GM23248 (cell line): ENCODE data around the gene FCGBP. TPM values are rescaled to one million over a fixed set of nuclear protein-coding genes. Genes with fewer than 3 reads are reported as not detected.
A peak's percentile ranks its signal among the peaks of the same experiment; 100 is the strongest.

Source experiments
- DNase-seq: peaks from one replicate; pipeline ENCODE4 v3.0.0-alpha.2; 2015
- H2AFZ ChIP-seq: fragments of 200-600 bp; sonication (generic); 2 replicates; pipeline ENCODE4 v1.6.1; 2016; ENCODE audit warnings: antibody characterized with exemption
- H3F3A ChIP-seq: fragments of 200-600 bp; sonication (generic); 2 replicates; pipeline ENCODE4 v1.6.1; 2016; ENCODE audit warnings: mild to moderate bottlenecking, antibody characterized with exemption, mixed run types; ENCODE audit not compliant: insufficient read depth
- H3K27ac ChIP-seq: fragments of 200-600 bp; sonication (generic); 2 replicates; pipeline ENCODE4 v1.5.1; 2016; ENCODE audit warnings: mild to moderate bottlenecking
- H3K27me3 ChIP-seq: fragments of 200-600 bp; sonication (generic); replicated peaks from 2 replicates; pipeline ENCODE4 v1.6.1; 2016; ENCODE audit warnings: mild to moderate bottlenecking; ENCODE audit not compliant: insufficient read depth
- H3K36me3 ChIP-seq: fragments of 200-600 bp; sonication (generic); 2 replicates; pipeline ENCODE4 v1.6.1; 2016; ENCODE audit warnings: low read depth, mild to moderate bottlenecking
- H3K4me1 ChIP-seq: fragments of 200-600 bp; sonication (generic); 2 replicates; pipeline ENCODE4 v1.6.1; 2016; ENCODE audit warnings: mild to moderate bottlenecking; ENCODE audit not compliant: insufficient read depth
- H3K4me2 ChIP-seq: fragments of 200-600 bp; sonication (generic); one replicate; pipeline ENCODE4 v1.6.1; 2016; ENCODE audit warnings: mild to moderate bottlenecking; ENCODE audit not compliant: unreplicated experiment
- H3K4me3 ChIP-seq: fragments of 200-600 bp; sonication (generic); 2 replicates; pipeline ENCODE4 v1.5.1; 2016; ENCODE audit warnings: mild to moderate bottlenecking
- H3K79me2 ChIP-seq: fragments of 200-600 bp; sonication (generic); 2 replicates; pipeline ENCODE4 v1.6.1; 2016; ENCODE audit warnings: mild to moderate bottlenecking; ENCODE audit not compliant: insufficient read depth
- H3K9ac ChIP-seq: fragments of 200-600 bp; sonication (generic); 2 replicates; pipeline ENCODE4 v1.6.1; 2016; ENCODE audit warnings: mild to moderate bottlenecking
- H3K9me2 ChIP-seq: fragments of 200-600 bp; sonication (generic); 2 replicates; pipeline ENCODE4 v1.6.1; 2016; ENCODE audit warnings: mixed run types, mild to moderate bottlenecking, moderate library complexity; ENCODE audit not compliant: insufficient read depth
- H3K9me3 ChIP-seq: fragments of 200-600 bp; sonication (generic); one replicate; pipeline ENCODE4 v1.6.1; 2017; ENCODE audit warnings: low read depth
- H4K20me1 ChIP-seq: fragments of 200-600 bp; sonication (generic); 2 replicates; pipeline ENCODE4 v1.6.0; 2016; ENCODE audit not compliant: insufficient read depth
- EZH2 ChIP-seq: fragments of 200-600 bp; sonication (generic); IDR thresholded peaks from 2 replicates; pipeline ENCODE4 v1.6.1; 2018; ENCODE audit warnings: antibody characterized with exemption, mild to moderate bottlenecking; ENCODE audit not compliant: insufficient read depth, poor library complexity, severe bottlenecking
- EZH2phosphoT487 ChIP-seq: fragments of 200-600 bp; sonication (generic); IDR thresholded peaks from 2 replicates; pipeline ENCODE4 v1.6.1; 2018; ENCODE audit warnings: antibody characterized with exemption, moderate library complexity, mild to moderate bottlenecking, low read depth; ENCODE audit not compliant: insufficient read depth
- WGBS, 2 experiments: methylation state at CpG; one replicate each; pipeline ENCODE4 v1.1.6; 2015 to 2017; ENCODE audit warnings: low lambda C conversion rate in 2 of 2, low coverage in 1 of 2; ENCODE audit errors: missing lambda C conversion rate in 2 of 2; 5-methylcytosine and 5-hydroxymethylcytosine counted together
- in situ Hi-C: fragments of 300-500 bp; cut with MboI; formaldehyde crosslinking; loops from 2 replicates; pipeline ENCODE4 v1.15.0; 2020
- polyA plus RNA-seq: library from polyadenylated mRNA; unstranded; fragments of >200 nt; fragmentation: Nextera tagmentation; extraction: Ambion mirVana; gene quantifications from 2 replicates; pipeline ENCODE4 v1.2.1, GENCODE V29; 2016
- total RNA-seq: library from RNA; depleted of rRNA; stranded (reverse); fragments of >200 nt; shearing (Covaris generic); gene quantifications from 2 replicates; pipeline ENCODE4 v1.2.3, GENCODE V29; 2014; rRNA removed

FCGBP gene
- total RNA-seq = not detected in 2 replicates
- polyA plus RNA-seq = not detected in 2 replicates

DNA sequence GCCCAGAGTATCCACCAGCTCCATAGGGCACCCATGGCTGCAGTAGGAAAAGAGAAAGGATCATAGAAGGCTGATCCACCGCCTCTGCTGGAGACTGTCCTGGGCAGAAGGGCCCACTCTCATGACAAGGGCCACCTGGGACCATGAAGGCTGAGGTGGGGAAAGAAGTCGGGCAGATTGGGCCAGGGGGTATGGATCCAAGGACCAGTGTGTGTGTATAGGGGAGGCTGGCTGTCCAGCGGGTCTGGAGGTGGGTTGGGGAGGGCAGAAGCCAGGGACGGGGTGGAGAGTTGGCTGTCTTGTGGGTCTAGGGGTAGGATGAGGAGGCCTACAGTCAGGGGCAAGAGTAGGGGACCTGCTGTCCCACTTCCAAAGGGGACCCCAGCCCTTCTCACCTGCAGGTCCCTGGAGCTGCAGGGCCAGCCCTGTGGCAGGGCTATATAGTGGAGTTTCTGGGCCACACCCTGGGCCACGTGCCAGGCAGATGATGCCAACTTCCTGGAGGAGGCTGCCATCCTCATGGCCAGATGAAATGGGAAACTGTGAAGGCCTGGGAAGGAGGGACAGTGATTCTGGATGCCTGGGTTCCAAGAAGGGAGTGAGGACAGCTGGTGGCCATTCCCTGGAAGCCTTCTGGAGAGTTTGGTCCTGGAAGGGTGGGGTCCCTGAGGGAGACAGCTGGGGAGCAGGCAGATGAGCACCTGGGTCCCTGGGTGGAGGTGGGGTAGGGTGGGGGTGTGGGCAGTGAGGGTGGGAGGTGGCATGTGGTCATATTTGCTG, at the start of gene FCGBP:
TSS of gene FCGBP (minus strand) at position 51 of the 780 bp plus-strand sequence.
- Histone ChIP-seq H3K9ac (no peak within 1 kb of the TSS), H2AFZ (no peak within 1 kb of the TSS), H3K4me2 (no peak within 1 kb of the TSS), H3K9me3 (no peaks in the 10 kb centered on the region), H3K4me3 (no peak within 1 kb of the TSS), H3K27ac (no peak within 1 kb of the TSS), H3F3A (no peaks in the 10 kb centered on the region), H3K79me2 (no peaks in the 10 kb centered on the region), H3K9me2 (no peaks in the 10 kb centered on the region), H3K4me1 (no peaks in the 10 kb centered on the region), H3K36me3 (no peaks in the 10 kb centered on the region), H3K27me3 (no peaks in the 10 kb centered on the region), H4K20me1 (no peaks in the 10 kb centered on the region)
- TF ChIP-seq EZH2 = no peak
- TF ChIP-seq EZH2phosphoT487 = no peak
- DNase-seq = no peak
- 28 to 34% methylated on average over 4 to 5 of the region's 5 CpGs for WGBS, 2 experiments
- in situ Hi-C loops = no loop called here

DNA sequence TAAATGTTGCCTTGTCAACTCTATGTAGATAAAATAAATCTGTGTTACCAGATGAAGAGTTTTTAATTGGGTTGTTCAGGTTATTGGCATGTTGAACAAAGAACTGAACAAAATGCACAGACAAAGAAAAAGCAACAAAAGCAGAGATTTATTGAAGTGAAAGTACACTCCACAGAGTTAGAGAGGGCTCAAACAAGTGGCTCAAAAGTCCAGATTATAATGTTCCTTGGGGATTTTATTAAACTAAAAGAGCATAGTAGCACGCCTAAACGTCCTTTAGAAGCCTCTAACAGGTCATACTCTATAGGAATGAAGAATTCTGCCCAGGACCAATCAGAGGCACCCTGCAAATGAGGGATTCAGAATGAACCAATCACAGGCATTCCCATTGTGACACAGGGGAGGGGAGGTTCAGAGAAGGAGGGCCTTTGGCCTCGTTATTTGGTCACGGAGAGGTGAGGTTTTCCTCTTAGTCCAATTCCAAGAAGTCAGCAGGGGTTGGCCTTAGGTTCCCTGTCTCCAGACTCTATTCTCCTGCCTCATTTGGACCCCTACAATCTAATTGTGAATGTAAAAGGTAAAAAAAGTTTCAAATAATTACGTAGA, 49.4 kb upstream of the FCGBP start:
- Histone ChIP-seq H3K4me1 (no peaks in the 10 kb centered on the region), H4K20me1 (no peaks in the 10 kb centered on the region), H3F3A (peaks cover 37% of the 10 kb centered on the region; the same call in 1 of the 2 replicates), H3K9me2 (no peaks in the 10 kb centered on the region), H3K9me3 (no peaks in the 10 kb centered on the region), H3K79me2 (peaks cover 73% of the 10 kb centered on the region), H3K36me3 (peaks cover 41% of the 10 kb centered on the region), H3K27ac (no peak overlapping the region), H3K27me3 (no peaks in the 10 kb centered on the region), H3K9ac (no peak overlapping the region), H3K4me3 (no peak overlapping the region), H3K4me2 (no peak overlapping the region), H2AFZ (no peak overlapping the region)
- TF ChIP-seq EZH2 = no peak
- TF ChIP-seq EZH2phosphoT487 = no peak
- in situ Hi-C loops = no loop called here
- no peak for DNase-seq
- WGBS, 2 experiments = 94 to 99% methylated on average over 5 of the region's 5 CpGs

DNA sequence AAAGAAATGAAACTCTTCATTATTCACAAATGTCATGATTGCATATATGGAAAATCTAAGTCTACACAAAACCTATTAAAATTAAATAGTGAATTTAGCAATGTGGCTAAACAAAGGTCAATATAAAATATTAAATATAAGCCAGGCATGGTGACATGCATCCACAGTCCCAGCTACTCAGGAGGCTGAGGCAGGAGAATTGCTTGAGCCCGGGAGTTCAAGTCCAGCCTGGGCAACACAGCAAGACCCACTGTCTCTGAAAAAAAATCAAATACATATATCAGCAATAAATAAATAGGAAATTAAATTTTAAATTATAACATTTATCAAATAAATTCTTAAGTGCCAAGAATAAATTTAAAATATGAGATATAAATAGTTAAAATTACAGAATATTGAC, 48.4 kb upstream of the FCGBP start:
- Histone ChIP-seq H3K9me3 (no peaks in the 10 kb centered on the region), H4K20me1 (no peaks in the 10 kb centered on the region), H3K36me3 (peaks cover 47% of the 10 kb centered on the region), H3K4me3 (no peak overlapping the region), H3F3A (peaks cover 37% of the 10 kb centered on the region; the same call in 1 of the 2 replicates), H3K9me2 (no peaks in the 10 kb centered on the region), H3K4me1 (no peaks in the 10 kb centered on the region), H3K4me2 (no peak overlapping the region), H3K27me3 (no peaks in the 10 kb centered on the region), H3K9ac (no peak overlapping the region), H2AFZ (no peak overlapping the region), H3K79me2 (peaks cover 71% of the 10 kb centered on the region), H3K27ac (no peak overlapping the region)
- WGBS, 2 experiments = 88 to 100% methylated on average over 1 of the region's 1 CpG
- DNase-seq = no peak
- TF ChIP-seq EZH2 (no peak), EZH2phosphoT487 (no peak)
- in situ Hi-C loops = no loop called here

DNA sequence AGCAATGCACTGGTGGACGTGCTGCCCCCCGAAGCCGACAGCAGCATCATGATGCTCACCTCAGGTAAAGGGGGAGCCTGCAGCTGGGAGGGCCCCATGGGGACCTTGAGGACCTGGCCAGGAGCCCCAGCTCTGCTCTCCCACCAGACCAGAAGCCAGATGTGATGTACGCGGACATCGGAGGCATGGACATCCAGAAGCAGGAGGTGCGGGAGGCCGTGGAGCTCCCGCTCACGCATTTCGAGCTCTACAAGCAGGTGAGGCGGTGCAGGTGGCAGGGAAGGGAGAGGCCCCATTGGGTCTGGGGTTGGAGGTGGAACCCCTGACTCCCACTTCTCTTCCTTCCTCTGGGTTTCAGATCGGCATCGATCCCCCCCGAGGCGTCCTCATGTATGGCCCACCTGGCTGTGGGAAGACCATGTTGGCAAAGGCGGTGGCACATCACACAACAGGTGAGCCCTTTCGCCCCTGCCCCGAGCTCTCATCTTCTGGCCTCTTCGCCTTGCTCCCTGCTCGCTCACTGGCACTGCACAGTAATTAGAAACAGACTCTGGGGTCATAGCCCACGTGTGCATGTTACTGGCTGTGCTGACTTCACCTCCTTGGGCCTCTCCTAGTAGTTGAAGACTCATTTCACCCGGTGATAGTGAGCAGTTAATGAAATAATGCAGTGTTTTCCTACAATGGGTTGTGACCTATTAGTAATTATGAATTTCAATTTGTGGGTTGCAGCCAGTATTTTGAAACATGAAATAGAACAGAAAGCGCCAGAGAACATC, 40.1 kb upstream of the FCGBP start:
- 78 to 79% methylated on average over 24 of the region's 24 CpGs for WGBS, 2 experiments
- H4K20me1 ChIP-seq = no peaks in the 10 kb centered on the region
- H3K9me3 ChIP-seq = no peaks in the 10 kb centered on the region
- no peak overlapping the region for H3K9ac ChIP-seq
- DNase-seq = peak; percentile 26
- peaks cover 71% of the 10 kb centered on the region for H3K79me2 ChIP-seq
- no peaks in the 10 kb centered on the region for H3K27me3 ChIP-seq
- no peak overlapping the region for H2AFZ ChIP-seq
- no peak for TF ChIP-seq EZH2
- TF ChIP-seq EZH2phosphoT487 = no peak
- peaks cover 13% of the 10 kb centered on the region; the same call in 1 of the 2 replicates for H3K4me1 ChIP-seq
- no peak overlapping the region for H3K4me3 ChIP-seq
- no peak overlapping the region for H3K27ac ChIP-seq
- no peaks in the 10 kb centered on the region for H3K9me2 ChIP-seq
- no peak overlapping the region for H3K4me2 ChIP-seq
- in situ Hi-C loops = no loop called here
- no peaks in the 10 kb centered on the region for H3F3A ChIP-seq
- H3K36me3 ChIP-seq = peaks cover 38% of the 10 kb centered on the region
